HG03095 (cell line): ENCODE measurements around the gene KLF15.
"Not testable (repeated sequence)": the region's sequence is repeated elsewhere in the genome, so short reads cannot be mapped to it uniquely, and the experiment has no call there.

Experiments
- ATAC-seq: cut with Tn5 transposase; IDR thresholded peaks from one replicate; pipeline ENCODE4 v1.9.1; 2021; ENCODE audit warnings: moderate library complexity; ENCODE audit not compliant: unreplicated experiment

The KLF15 gene

DNA sequence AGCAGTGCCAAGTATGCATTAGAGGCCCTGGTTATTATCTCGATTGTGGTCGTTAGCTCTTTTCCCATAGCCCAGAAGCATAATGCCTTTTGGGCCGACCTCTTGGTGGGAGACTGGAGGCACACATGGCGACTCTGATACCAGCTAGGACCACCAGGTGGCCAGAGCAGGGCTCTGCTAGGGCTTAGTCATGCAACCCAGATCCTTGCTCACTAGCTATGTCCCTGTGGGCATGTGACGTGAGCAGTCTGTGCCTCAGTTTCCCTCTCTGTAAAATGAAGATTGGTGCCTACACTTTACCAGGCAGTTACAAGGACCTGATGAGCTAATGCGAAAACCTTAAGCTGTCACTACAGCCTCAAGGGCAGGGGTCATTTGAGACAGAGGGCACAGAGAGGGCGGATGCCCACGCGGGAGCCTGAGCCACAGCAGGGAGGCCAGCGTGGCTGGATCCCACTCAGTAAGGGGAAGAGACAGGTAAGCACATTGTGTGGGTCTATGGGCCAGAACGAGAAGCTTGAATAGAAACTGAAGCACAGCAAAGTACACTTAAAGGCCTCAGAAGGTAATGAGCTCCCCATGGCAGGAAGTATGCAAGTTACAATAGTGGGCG lies 8.8 kb downstream of the KLF15 start:
- no peak for ATAC-seq

GRCh38 chr3:126347543-126348161 lies 9.6 kb downstream of the KLF15 start:
- ATAC-seq: no peak

DNA sequence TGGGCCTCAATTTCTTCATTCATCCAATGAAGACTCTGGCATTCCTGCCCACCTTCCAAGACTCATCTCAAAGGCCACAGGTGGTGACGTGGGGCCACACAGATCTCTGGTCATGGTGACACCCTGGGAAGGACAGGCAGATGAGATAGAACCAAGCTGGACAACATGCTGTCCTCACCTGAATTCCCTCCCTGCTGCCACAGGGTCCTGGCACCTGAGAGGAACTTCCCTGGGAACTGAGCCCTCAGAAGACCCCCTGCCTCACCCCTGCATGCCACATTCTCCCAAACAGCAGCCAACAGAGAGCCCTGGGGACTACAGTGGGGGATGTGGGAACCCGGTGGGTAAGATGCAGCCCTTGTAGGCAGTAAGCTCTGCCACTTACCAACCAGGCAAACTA lies 10.7 kb downstream of the KLF15 start:
- no peak for ATAC-seq

DNA sequence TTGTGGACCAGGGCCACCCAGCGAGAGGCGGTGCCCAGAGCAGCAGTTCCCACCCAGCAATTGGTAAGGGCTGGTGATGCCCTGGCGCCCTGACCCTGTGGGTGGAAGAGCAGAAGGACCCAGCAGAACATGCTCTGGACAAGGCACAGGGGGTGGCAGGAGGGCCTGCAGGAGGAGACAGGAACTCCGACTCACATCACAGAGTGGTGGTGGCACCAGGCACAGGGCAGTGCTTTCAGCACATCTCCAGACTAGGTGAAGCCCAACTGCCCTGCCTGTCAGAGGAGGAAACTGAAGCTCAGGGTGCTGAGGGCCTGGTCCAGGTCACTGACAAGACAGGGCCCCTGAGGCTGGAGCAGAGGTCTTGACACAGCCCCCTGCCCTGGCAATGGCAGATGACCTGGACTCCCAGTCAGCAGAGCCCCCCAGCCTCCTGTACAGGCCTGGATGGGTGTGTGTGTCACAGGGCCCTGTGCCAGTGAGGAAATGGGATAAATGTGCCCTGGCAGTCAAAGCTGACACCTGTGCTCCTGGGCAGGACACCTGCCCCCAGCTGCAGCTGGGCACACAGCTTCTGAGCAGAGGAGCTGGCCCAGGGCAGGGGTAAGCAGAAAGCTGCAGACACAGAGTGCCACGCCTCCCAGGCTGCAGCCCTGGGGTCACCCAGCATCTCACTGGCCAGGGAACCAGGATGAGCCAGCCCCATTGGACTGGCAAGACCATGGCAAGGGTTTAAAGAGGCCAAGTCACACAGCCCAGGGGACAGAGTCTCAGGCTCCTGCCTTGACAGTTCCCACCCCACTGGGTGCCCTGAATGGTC lies 11.4 kb downstream of the KLF15 start:
- no peak for ATAC-seq

- no peak for ATAC-seq
These were observed 12.0 kb downstream of the KLF15 start for GRCh38 chr3:126345231-126345630.

- no peak for ATAC-seq
These were observed 12.7 kb downstream of the KLF15 start for GRCh38 chr3:126344380-126345041.

GRCh38 chr3:126343649-126344035 lies 13.6 kb downstream of the KLF15 start:
- no peak for ATAC-seq

- no peak for ATAC-seq
These were observed 14.1 kb downstream of the KLF15 start for GRCh38 chr3:126342991-126343648.

- no peak for ATAC-seq
These were observed 15.0 kb downstream of the KLF15 start for GRCh38 chr3:126342211-126342610.

DNA sequence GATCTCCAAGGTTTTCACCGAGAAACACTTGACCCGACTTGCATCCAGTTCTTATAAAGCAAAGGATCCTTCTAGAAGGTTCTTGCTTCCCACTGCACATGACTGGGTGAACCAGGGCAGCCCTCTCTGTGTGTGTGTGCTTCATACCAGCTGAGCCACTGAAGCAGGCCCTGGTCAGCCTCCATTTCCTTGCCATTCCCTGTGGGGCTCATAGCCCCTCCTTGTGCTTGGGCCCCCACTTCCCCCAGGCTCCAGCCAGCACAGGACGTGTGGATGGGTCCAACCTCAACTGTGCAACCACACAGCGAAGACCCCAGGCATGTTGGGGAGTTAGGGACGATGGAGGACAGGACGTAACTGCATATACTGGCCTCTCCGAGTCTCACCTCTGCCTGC lies 15.5 kb downstream of the KLF15 start:
- ATAC-seq: no peak

DNA sequence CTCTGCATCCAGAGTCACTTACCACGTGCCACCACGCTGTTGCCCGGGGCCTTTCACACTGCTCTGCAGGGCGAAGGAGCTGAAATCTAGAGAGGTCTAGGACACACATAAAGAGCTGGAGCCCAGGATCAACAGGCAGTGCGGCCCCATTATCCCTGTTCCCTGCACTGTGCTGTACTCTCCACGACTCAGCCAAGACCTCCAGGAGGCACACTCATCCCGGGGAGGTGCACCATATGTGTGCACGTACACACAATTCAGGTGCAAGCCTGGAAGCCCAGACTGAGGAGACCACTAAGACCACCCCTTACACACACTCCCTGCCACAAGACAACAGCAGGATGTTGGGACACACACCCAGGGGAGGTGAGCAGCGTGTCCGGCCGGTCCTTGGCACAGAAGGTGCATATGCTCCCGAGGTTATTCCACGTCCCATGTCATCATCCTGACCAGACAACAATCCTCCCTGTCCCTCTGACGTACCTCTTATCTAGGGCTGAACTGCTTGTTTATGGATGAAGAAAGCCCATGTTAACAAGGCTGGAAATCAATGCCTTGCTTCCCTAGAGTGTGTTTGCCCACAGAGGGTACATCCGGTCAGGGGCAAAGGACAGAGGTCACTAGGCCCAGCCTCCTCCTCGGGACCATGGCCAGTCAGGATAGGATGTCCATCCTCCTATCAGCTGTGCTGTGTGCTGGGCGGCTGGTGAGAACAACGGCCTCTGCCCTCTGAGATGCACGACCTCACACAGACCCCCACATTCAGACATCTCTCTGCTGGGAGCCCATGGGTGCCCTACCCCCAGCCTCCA lies 16.1 kb downstream of the KLF15 start:
- ATAC-seq: no peak

DNA sequence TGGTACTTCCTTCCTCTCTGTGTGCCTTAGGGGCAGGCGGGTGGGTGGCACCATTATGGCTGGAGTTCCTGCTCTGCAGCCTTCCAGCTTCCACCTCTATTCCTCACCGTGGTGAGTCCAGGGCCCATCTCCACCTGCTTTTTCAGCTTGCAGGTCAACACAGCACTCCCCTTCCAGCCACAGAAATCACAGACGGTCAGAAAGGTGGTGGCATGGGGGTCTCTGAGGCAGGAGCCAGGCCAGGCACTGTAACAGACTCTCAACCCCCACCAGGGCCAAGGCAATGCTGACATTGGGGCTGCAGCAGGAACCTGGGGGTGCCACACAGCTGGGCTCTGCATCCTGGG lies 16.6 kb downstream of the KLF15 start:
- ATAC-seq: no peak

DNA sequence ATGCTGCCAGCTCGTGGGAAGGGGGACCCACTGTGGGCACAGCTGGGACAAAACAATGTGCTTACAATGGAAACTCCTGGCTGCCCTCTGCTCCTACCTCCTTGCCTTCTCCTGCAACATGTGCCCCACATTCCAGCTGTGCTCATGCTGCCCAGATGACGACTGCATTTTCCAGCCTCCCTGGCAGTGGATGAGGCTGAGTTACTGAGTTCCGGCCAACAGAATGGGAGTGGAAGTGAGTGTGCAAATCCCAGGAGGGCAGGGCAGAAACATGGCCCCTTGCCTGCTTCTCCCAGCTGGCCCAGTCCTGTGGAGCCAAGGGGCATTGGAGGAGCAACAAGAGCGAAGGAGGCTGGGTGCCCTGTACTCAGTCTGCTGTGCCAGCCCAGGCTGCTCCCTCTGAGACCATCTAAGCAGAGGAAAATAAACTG lies 17.1 kb downstream of the KLF15 start:
- no peak for ATAC-seq

DNA sequence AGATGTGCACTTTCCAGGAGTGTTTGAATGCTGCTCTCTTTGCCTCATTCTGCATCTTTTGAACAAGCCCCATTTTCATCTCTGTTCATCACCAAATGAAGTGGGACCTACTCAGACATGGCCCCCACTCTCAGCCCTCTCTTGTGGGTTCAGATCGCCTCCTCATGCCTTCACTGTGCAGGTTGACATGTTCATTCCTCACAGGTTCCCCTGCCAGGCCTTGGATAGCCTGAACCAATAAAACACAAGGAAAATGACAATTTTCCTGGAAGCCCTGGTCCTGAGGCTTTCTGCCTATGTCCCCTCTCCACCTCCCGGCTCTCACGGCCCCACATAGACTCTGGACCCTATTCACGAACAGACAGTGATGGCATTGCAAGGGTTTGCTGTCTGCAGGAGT lies 17.7 kb downstream of the KLF15 start:
- ATAC-seq: no peak

GRCh38 chr3:126338790-126339288 lies 18.4 kb downstream of the KLF15 start:
- no peak for ATAC-seq

DNA sequence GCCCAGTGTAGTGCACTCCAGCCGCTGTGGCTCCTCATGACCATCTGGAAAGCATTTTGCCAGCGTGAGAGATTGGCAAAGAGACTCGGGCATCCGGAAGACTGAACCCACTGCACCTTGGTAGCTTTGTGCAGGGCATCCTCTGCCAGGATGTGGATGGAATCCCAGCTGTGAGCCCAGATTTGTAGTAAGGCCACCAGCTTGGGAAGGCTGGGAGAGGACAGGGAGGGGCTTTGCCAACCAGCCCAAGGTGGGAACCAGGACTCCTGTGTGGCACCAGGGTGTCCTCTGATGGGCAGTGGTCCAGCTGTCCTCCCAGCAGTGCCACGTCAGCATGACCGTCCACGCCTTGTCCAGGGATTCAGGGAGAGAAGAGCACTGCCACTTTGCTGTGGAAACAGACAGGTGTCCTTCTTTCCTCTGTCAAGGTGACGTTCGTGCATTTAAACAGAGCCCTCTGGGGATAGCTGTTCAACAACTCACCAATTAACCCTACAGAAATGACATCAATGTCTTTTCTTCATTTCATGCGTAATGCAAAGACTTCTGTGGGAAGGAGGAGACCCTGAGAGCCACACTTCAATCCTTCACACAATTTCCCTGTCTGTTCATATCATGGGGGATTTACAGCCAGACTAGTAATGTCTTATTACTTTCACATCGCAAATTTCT lies 19.1 kb downstream of the KLF15 start:
- no peak for ATAC-seq

GRCh38 chr3:126331812-126332336 lies 25.3 kb downstream of the KLF15 start:
- ATAC-seq: not testable (repeated sequence)

GRCh38 chr3:126329927-126330725 lies 27.1 kb downstream of the KLF15 start:
- no peak for ATAC-seq

DNA sequence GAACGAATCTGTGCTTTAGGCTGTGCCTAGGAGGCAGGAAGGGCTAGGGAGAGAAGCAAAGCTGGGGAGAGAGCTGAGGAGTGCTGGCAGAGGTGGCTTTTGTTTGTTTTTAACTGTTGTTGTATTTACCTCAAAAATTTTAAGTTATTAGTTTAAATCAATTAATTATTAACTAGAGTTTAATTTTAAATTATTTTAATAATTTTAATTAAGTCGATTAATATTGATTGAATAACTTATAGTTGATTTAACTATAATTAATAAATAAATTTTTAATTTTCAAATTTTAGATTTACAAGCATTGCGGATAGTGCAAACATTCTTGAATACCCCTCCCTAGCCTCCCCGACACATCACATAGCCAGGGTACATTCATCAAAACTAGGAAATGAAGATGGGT lies 30.6 kb downstream of the KLF15 start:
- no peak for ATAC-seq
